PC-9 (cell line): Measurements from ENCODE around the gene DDX27. TPM values are rescaled to one million over a fixed set of nuclear protein-coding genes. Genes with fewer than 3 reads are reported as not detected.
A peak's percentile ranks its signal among the peaks of the same experiment; 100 is the strongest.

Experiments
- BruUV-seq: library from RNA; stranded (reverse); fragments of 400-500 nt; replicated peaks from 2 replicates; lab custom pipeline; 2021; lab: Mats Ljungman, UMichigan
- CTCF ChIA-PET: fragments of 300-600 bp; sonication (Branson Sonifier 250); formaldehyde crosslinking; loops from one replicate; lab custom pipeline; 2022; ENCODE audit warnings: antibody characterized with exemption; lab: Charles Lee
- POLR2A ChIA-PET: fragments of 300-600 bp; sonication (Branson Sonifier 250); formaldehyde crosslinking; loops from one replicate; lab custom pipeline; 2022; ENCODE audit warnings: antibody characterized with exemption; ENCODE audit not compliant: unreplicated experiment; lab: Charles Lee
- DNase-seq, 2 experiments: peaks; one replicate each; pipeline versions ENCODE4 v3.0.0 to v3.0.0-alpha.2; 2015 to 2022; ENCODE audit warnings: mixed read lengths in 1 of 2
- H2AFZ ChIP-seq: fragments of 200-600 bp; sonication (generic); 2 replicates; pipeline ENCODE4 v1.8.1; 2017; ENCODE audit warnings: antibody characterized with exemption
- H3F3A ChIP-seq: fragments of 200-600 bp; sonication (generic); 2 replicates; pipeline ENCODE4 v1.8.1; 2017; ENCODE audit warnings: antibody characterized with exemption, mild to moderate bottlenecking, low read depth; ENCODE audit not compliant: insufficient read depth
- H3K27ac ChIP-seq: fragments of 200-600 bp; sonication (generic); 2 replicates; pipeline ENCODE4 v1.6.1; 2016; ENCODE audit warnings: mixed run types
- H3K27me3 ChIP-seq: fragments of 200-600 bp; sonication (generic); 2 replicates; pipeline ENCODE4 v1.6.1; 2016; ENCODE audit warnings: low read depth, mixed run types; ENCODE audit not compliant: insufficient read depth
- H3K36me3 ChIP-seq: fragments of 200-600 bp; sonication (generic); 2 replicates; pipeline ENCODE4 v1.6.1; 2016; ENCODE audit warnings: low read depth, mixed run types
- H3K4me1 ChIP-seq: fragments of 200-600 bp; sonication (generic); replicated peaks from 2 replicates; pipeline ENCODE4 v1.6.1; 2016; ENCODE audit warnings: mixed run types; ENCODE audit not compliant: insufficient read depth
- H3K4me2 ChIP-seq: fragments of 200-600 bp; sonication (generic); 2 replicates; pipeline ENCODE4 v1.6.1; 2017; ENCODE audit warnings: mixed run types
- H3K4me3 ChIP-seq: fragments of 200-600 bp; sonication (generic); 2 replicates; pipeline ENCODE4 v1.6.1; 2016; ENCODE audit warnings: mixed run types
- H3K79me2 ChIP-seq: fragments of 200-600 bp; sonication (generic); 2 replicates; pipeline ENCODE4 v1.6.1; 2017; ENCODE audit warnings: low read depth, mixed run types
- H3K9me2 ChIP-seq: fragments of 200-600 bp; sonication (generic); 2 replicates; pipeline ENCODE4 v1.8.1; 2017; ENCODE audit warnings: mild to moderate bottlenecking; ENCODE audit not compliant: insufficient read depth
- H3K9me3 ChIP-seq: fragments of 200-600 bp; sonication (generic); 2 replicates; pipeline ENCODE4 v1.8.1; 2016; ENCODE audit warnings: low read depth; ENCODE audit not compliant: insufficient read depth
- H4K20me1 ChIP-seq: fragments of 200-600 bp; sonication (generic); 2 replicates; pipeline ENCODE4 v1.8.1; 2017; ENCODE audit not compliant: insufficient read depth
- CTCF ChIP-seq: fragments of 200-600 bp; sonication (generic); conservative IDR thresholded peaks from 2 replicates; pipeline ENCODE4 v1.6.1; 2017; ENCODE audit warnings: mixed run types, antibody characterized with exemption, mild to moderate bottlenecking, moderate library complexity
- EZH2 ChIP-seq: fragments of 200-600 bp; sonication (generic); IDR thresholded peaks from 2 replicates; pipeline ENCODE4 v1.8.0; 2017; ENCODE audit warnings: antibody characterized with exemption, low read depth
- intact Hi-C: fragments of 100-400 bp; cut with micrococcal nuclease; formaldehyde crosslinking; loops from one replicate; pipeline ENCODE4 v1.10.0; 2022; ENCODE audit not compliant: unreplicated experiment
- total RNA-seq: library from RNA; stranded (reverse); gene quantifications from 2 replicates; pipeline ENCODE4 v1.2.3, GENCODE V29; 2021

Gene DDX27
- total RNA-seq, 1 experiment from 2014 or later: 64.4 TPM

GRCh38 chr20:49292010-49292409 is 72.8 kb downstream of the DDX27 start:
- POLR2A ChIA-PET: interaction anchor here (0.6 kb wide), 1 partner anchor 9 kb away, joined by 16 read pairs; no protein-coding TSS in a partner anchor
- Histone ChIP-seq H3K9me3 (peaks cover 3% of the 10 kb centered on the region; the same call in 1 of the 2 replicates), H3K4me1 (peaks cover 24% of the 10 kb centered on the region), H3K27ac (peak overlapping the region; percentile 32), H3K36me3 (peaks cover 37% of the 10 kb centered on the region), H3K79me2 (peaks cover 18% of the 10 kb centered on the region), H3K4me3 (no peak overlapping the region), H3K9me2 (no peaks in the 10 kb centered on the region), H3K4me2 (no peak overlapping the region), H2AFZ (no peak overlapping the region), H3F3A (peaks cover 68% of the 10 kb centered on the region), H4K20me1 (peaks cover 47% of the 10 kb centered on the region), H3K27me3 (no peaks in the 10 kb centered on the region)
- CTCF ChIA-PET: interaction anchor here (0.6 kb wide), 1 partner anchor 496 kb away, joined by 3 read pairs; no protein-coding TSS in a partner anchor
- no peak for DNase-seq
- no TSS peak for BruUV-seq
- intact Hi-C loops: no loop called here
- TF ChIP-seq EZH2 (no peak), CTCF (no peak)

GRCh38 chr20:49293122-49293521 is 73.9 kb downstream of the DDX27 start:
- Histone ChIP-seq H3K36me3 (peaks cover 25% of the 10 kb centered on the region), H3K9me2 (no peaks in the 10 kb centered on the region), H3K79me2 (peaks cover 7% of the 10 kb centered on the region; the same call in 1 of the 2 replicates), H3K4me3 (no peak overlapping the region), H4K20me1 (peaks cover 36% of the 10 kb centered on the region), H3K4me1 (peaks cover 23% of the 10 kb centered on the region), H3K4me2 (no peak overlapping the region), H2AFZ (no peak overlapping the region), H3K9me3 (no peaks in the 10 kb centered on the region), H3F3A (peaks cover 57% of the 10 kb centered on the region), H3K27ac (no peak overlapping the region), H3K27me3 (no peaks in the 10 kb centered on the region)
- intact Hi-C loops: no loop called here
- BruUV-seq: no TSS peak
- POLR2A ChIA-PET: no interaction called here
- TF ChIP-seq CTCF (no peak), EZH2 (no peak)
- DNase-seq: no peak
- CTCF ChIA-PET: no interaction called here

Other genes starting within 250 kb of the DDX27 start
- gene CSE1L, start 173.1 kb upstream of the DDX27 start, total RNA-seq: 83.1 and 132 TPM in 2 replicates
- gene STAU1, start 31.1 kb upstream of the DDX27 start, total RNA-seq: 127 and 153 TPM in 2 replicates
- 24.1 and 29.7 TPM in 2 replicates for gene ZNFX1, start 58.6 kb downstream of the DDX27 start, total RNA-seq